ENCODE data around the gene GPRIN3.

Gene GPRIN3

GRCh38 chr4:89217604-89218003 lies 90.0 kb downstream of the GPRIN3 start:
- no peaks in the 10 kb centered on the region for H3K36me3 ChIP-seq (replicated peaks; ENCODE audit: low read depth, low read length)
- H3K9me3 ChIP-seq (ENCODE audit: insufficient read depth, low read length) = no peaks in the 10 kb centered on the region
- H3K27ac ChIP-seq (ENCODE audit: low read length) = no peak overlapping the region
- no peaks in the 10 kb centered on the region for H3K27me3 ChIP-seq (ENCODE audit: low read depth, low read length)
- no peak overlapping the region for H2AFZ ChIP-seq (ENCODE audit: low read depth, low read length)
- no peak overlapping the region for H3K4me3 ChIP-seq (ENCODE audit: low read length)
- no peak overlapping the region for H3K9ac ChIP-seq (ENCODE audit: low read length)
- H3K4me2 ChIP-seq (ENCODE audit: low read length) = no peak overlapping the region
- no peaks in the 10 kb centered on the region for H4K20me1 ChIP-seq (ENCODE audit: insufficient read depth, low read length)
- H3K4me1 ChIP-seq (ENCODE audit: low read length) = peaks cover 43% of the 10 kb centered on the region
- no peaks in the 10 kb centered on the region for H3K79me2 ChIP-seq (ENCODE audit: low read length)
- no peak for TF ChIP-seq EZH2phosphoT487 (IDR thresholded peaks at IDR 0.05; ENCODE audit: low read depth)
- no peak for TF ChIP-seq CTCF (IDR thresholded peaks at IDR 0.05; ENCODE audit: low read depth, low read length)

- H3K4me1 ChIP-seq (ENCODE audit: low read length) = peaks cover 36% of the 10 kb centered on the region
- H3K27me3 ChIP-seq (ENCODE audit: low read depth, low read length) = no peaks in the 10 kb centered on the region
- H3K9ac ChIP-seq (ENCODE audit: low read length) = no peak overlapping the region
- no peak overlapping the region for H3K4me2 ChIP-seq (ENCODE audit: low read length)
- no peaks in the 10 kb centered on the region for H3K79me2 ChIP-seq (ENCODE audit: low read length)
- H3K4me3 ChIP-seq (ENCODE audit: low read length) = no peak overlapping the region
- TF ChIP-seq CTCF (IDR thresholded peaks at IDR 0.05; ENCODE audit: low read depth, low read length) (no peak), EZH2phosphoT487 (IDR thresholded peaks at IDR 0.05; ENCODE audit: low read depth) (no peak)
- no peaks in the 10 kb centered on the region for H3K9me3 ChIP-seq (ENCODE audit: insufficient read depth, low read length)
- H2AFZ ChIP-seq (ENCODE audit: low read depth, low read length) = no peak overlapping the region
- H3K27ac ChIP-seq (ENCODE audit: low read length) = no peak overlapping the region
- H4K20me1 ChIP-seq (ENCODE audit: insufficient read depth, low read length) = no peaks in the 10 kb centered on the region
- H3K36me3 ChIP-seq (replicated peaks; ENCODE audit: low read depth, low read length) = no peaks in the 10 kb centered on the region
Observed at GRCh38 chr4:89216866-89217265, 90.7 kb downstream of the GPRIN3 start.

DNA sequence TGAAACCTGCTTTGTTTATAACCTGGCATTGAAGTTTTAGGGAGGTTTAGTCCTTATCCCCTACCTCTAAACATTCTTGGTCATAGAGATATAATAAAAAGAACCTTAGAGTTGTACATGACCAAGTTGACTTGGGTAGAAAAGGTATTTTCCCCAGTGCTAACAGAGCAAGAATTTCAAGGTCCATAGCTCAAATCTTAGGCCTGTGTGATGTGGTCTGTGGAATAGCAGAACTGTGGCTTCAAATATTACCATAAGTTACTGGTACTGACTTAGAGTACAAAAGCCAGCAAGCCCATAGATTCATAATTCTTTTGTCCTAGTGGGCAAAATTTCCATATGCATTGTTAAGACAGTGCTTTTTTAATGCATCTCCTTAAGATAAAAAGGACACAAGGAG lies 91.2 kb downstream of the GPRIN3 start:
- no peak for TF ChIP-seq CTCF (IDR thresholded peaks at IDR 0.05; ENCODE audit: low read depth, low read length)
- no peak for TF ChIP-seq EZH2phosphoT487 (IDR thresholded peaks at IDR 0.05; ENCODE audit: low read depth)
- Histone ChIP-seq H3K4me2 (ENCODE audit: low read length) (peak overlapping the region; percentile 18; the same call in 1 of the 2 replicates), H3K27me3 (ENCODE audit: low read depth, low read length) (no peaks in the 10 kb centered on the region), H3K4me1 (ENCODE audit: low read length) (peaks cover 36% of the 10 kb centered on the region), H2AFZ (ENCODE audit: low read depth, low read length) (no peak overlapping the region), H3K27ac (ENCODE audit: low read length) (no peak overlapping the region), H3K4me3 (ENCODE audit: low read length) (no peak overlapping the region), H4K20me1 (ENCODE audit: insufficient read depth, low read length) (no peaks in the 10 kb centered on the region), H3K9me3 (ENCODE audit: insufficient read depth, low read length) (no peaks in the 10 kb centered on the region), H3K79me2 (ENCODE audit: low read length) (no peaks in the 10 kb centered on the region), H3K36me3 (replicated peaks; ENCODE audit: low read depth, low read length) (no peaks in the 10 kb centered on the region), H3K9ac (ENCODE audit: low read length) (no peak overlapping the region)

DNA sequence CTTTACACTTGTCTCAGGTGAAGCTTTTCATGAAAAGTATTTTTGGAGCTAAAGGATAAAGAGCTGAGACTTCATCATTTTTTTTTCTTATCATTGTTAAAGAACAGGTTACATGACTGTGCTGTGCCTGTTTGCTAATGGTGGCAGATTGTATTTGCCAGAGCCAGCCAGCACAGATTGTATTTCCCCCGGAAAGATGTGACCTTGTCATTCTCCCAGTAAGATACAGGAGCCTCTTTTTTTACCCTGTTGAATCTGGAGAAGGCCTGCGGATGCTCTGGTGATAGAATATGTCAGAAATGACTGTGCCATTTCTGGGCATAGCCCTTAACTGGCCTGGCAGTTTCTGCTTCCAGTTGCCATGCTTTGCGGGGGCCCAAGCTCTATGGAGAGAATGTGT lies 91.9 kb downstream of the GPRIN3 start:
- H4K20me1 ChIP-seq (ENCODE audit: insufficient read depth, low read length) = no peaks in the 10 kb centered on the region
- no peaks in the 10 kb centered on the region for H3K9me3 ChIP-seq (ENCODE audit: insufficient read depth, low read length)
- H3K4me1 ChIP-seq (ENCODE audit: low read length) = peaks cover 36% of the 10 kb centered on the region
- no peak overlapping the region for H3K4me2 ChIP-seq (ENCODE audit: low read length)
- TF ChIP-seq EZH2phosphoT487 (IDR thresholded peaks at IDR 0.05; ENCODE audit: low read depth) (no peak), CTCF (IDR thresholded peaks at IDR 0.05; ENCODE audit: low read depth, low read length) (no peak)
- no peaks in the 10 kb centered on the region for H3K79me2 ChIP-seq (ENCODE audit: low read length)
- H3K27ac ChIP-seq (ENCODE audit: low read length) = no peak overlapping the region
- H2AFZ ChIP-seq (ENCODE audit: low read depth, low read length) = no peak overlapping the region
- no peak overlapping the region for H3K9ac ChIP-seq (ENCODE audit: low read length)
- no peak overlapping the region for H3K4me3 ChIP-seq (ENCODE audit: low read length)
- H3K36me3 ChIP-seq (replicated peaks; ENCODE audit: low read depth, low read length) = no peaks in the 10 kb centered on the region
- H3K27me3 ChIP-seq (ENCODE audit: low read depth, low read length) = no peaks in the 10 kb centered on the region

Measured in OCI-LY3 (cell line).